Thyroid gland (tissue), 4 donors: ENCODE results near the gene ZCCHC12. TPM values are rescaled to one million over a fixed set of nuclear protein-coding genes. Genes with fewer than 3 reads are reported as not detected.

Experiments used
- DNase-seq, 2 donors: peaks; one replicate each; pipeline ENCODE4 v3.0.0-alpha.2; 2019
- H3K27ac ChIP-seq, 3 donors: fragments of 200-600 bp; sonication (generic); 1 replicate in 2 of 3; 2 replicates in 1 of 3; pipeline ENCODE4 v1.5.1; 2016 to 2019; ENCODE audit warnings: mild to moderate bottlenecking in 1 of 3, moderate library complexity in 1 of 3
- H3K27me3 ChIP-seq: fragments of 200-600 bp; sonication (generic); one replicate; pipeline ENCODE4 v1.5.1; 2019
- H3K36me3 ChIP-seq, 2 donors: fragments of 200-600 bp; sonication (generic); one replicate each; pipeline ENCODE4 v1.5.1; 2016 to 2019
- H3K4me1 ChIP-seq, 2 donors: fragments of 200-600 bp; sonication (generic); one replicate each; pipeline ENCODE4 v1.5.1; 2017 to 2019
- H3K4me3 ChIP-seq, 3 donors: fragments of 200-600 bp; sonication (generic); replicated peaks in 1 of 3; 1 replicate in 2 of 3; 2 replicates in 1 of 3; pipeline ENCODE4 v1.5.1; 2016; ENCODE audit warnings: mild to moderate bottlenecking in 1 of 3
- H3K9me3 ChIP-seq: fragments of 200-600 bp; sonication (generic); one replicate; pipeline ENCODE4 v1.5.1; 2017
- POLR2A ChIP-seq, 2 donors: fragments of 450-650 bp; IDR thresholded peaks; one replicate each; pipeline ENCODE4 v1.6.1; 2017; ENCODE audit warnings: antibody characterized with exemption in 2 of 2, mild to moderate bottlenecking in 2 of 2, moderate library complexity in 1 of 2
- WGBS, 2 donors: methylation state at CpG; one replicate each; pipeline ENCODE4 v1.1.5; 2017; 5-methylcytosine and 5-hydroxymethylcytosine counted together
- intact Hi-C: fragments of 100-400 bp; cut with DNase I; formaldehyde crosslinking; loops from one replicate; pipeline ENCODE4 v1.15.1; 2023
- total RNA-seq, 4 donors: library from RNA; depleted of rRNA; stranded (reverse); fragments of >200 nt; gene quantifications; one replicate each; pipeline ENCODE4 v1.2.3, GENCODE V29; 2016
- TF ChIP-seq, protein P1 (sequence below), 6 experiments: fragments of 200-600 bp in 3 of 6; fragments of 450-650 bp in 3 of 6; sonication (generic) in 3 of 6; IDR thresholded peaks; one replicate each; pipeline ENCODE4 v1.5.1; 2016 to 2019; ENCODE audit warnings: antibody characterized with exemption in 6 of 6, mild to moderate bottlenecking in 2 of 6, inconsistent platforms in 1 of 6, moderate library complexity in 1 of 6

Gene ZCCHC12
- total RNA-seq, 4 donors from 2014 or later: 1.2 to 40.9 (median 10.7) TPM

DNA sequence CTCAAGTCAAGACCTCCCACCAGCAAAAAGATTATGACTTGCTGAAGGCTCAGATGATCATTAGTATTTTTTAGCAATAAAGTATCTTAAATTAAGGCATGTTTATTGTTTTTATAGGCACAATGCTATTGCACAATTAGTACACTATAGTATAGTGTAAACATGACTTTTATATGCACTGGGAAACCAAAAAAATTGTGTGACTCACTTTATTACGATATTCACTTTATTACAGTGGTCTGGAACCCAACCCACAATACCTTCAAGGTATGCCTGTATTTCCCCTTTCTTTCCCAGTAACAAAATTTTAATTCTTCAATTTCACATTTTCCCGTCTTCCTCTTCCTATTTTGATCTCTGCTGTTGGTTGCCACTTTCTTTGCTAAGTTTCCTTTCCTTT lies 37.7 kb downstream of the ZCCHC12 start:
- no peak for DNase-seq
- Histone ChIP-seq H3K27ac (no peak overlapping the region), H3K4me3 (no peak overlapping the region), H3K9me3 (no peaks in the 10 kb centered on the region), H3K27me3 (no peaks in the 10 kb centered on the region), H3K36me3 (no peaks in the 10 kb centered on the region), H3K4me1 (no peaks in the 10 kb centered on the region)
- WGBS, 2 donors: 96% methylated on average over 2 of the region's 2 CpGs
- intact Hi-C loops: no loop called here
- TF ChIP-seq POLR2A (IDR thresholded peaks at IDR 0.05): no peak
- TF ChIP-seq, protein P1, sequence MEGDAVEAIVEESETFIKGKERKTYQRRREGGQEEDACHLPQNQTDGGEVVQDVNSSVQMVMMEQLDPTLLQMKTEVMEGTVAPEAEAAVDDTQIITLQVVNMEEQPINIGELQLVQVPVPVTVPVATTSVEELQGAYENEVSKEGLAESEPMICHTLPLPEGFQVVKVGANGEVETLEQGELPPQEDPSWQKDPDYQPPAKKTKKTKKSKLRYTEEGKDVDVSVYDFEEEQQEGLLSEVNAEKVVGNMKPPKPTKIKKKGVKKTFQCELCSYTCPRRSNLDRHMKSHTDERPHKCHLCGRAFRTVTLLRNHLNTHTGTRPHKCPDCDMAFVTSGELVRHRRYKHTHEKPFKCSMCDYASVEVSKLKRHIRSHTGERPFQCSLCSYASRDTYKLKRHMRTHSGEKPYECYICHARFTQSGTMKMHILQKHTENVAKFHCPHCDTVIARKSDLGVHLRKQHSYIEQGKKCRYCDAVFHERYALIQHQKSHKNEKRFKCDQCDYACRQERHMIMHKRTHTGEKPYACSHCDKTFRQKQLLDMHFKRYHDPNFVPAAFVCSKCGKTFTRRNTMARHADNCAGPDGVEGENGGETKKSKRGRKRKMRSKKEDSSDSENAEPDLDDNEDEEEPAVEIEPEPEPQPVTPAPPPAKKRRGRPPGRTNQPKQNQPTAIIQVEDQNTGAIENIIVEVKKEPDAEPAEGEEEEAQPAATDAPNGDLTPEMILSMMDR (IDR thresholded peaks at IDR 0.05): no peak

DNA sequence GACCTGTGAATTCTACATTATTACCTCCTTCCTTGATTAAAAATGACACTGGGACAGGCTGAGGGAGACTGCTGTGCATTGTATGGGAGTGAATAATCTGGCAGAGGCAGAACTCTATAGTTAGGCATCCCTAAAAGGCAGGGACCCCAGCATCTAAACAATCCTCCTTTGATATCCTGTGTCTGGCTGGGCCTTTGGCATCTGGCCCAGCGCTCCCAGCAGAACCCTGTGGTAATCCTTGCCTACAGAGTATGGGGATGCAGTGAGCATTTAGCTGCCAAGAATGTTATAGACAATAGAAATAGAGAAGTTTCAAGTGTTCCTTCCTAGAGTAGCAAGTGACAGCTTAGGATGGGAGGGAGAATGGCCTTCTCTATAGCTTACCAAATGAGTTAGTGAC lies 38.5 kb downstream of the ZCCHC12 start:
- Histone ChIP-seq H3K36me3 (no peaks in the 10 kb centered on the region), H3K27me3 (no peaks in the 10 kb centered on the region), H3K27ac (no peak overlapping the region), H3K9me3 (no peaks in the 10 kb centered on the region), H3K4me1 (no peaks in the 10 kb centered on the region), H3K4me3 (no peak overlapping the region)
- DNase-seq: no peak
- intact Hi-C loops: no loop called here
- WGBS, 2 donors: 80% methylated on average over 1 of the region's 1 CpG; no CpG with 5 or more reads in 1 of the 2 donors
- no peak for TF ChIP-seq POLR2A (IDR thresholded peaks at IDR 0.05)
- TF ChIP-seq, protein P1 (IDR thresholded peaks at IDR 0.05): no peak

DNA sequence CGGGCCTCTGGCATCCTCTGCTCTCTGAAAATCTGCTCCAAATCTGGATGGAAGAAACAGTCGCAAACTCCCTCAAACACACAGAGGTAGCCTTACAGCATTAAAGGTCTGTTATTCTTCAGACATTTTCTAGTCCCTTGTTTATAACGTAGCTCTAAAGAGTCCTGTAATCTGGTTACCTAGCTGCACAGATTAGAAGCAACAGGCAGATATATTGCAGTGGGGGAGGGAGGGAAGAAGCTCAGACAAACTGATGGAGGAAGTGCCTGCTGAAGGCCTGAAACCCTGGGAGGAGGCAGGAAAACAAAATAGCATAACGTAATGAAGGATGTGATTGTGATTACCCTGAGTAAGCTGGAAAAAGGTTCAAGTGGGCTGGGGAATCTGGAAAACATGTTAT lies 39.4 kb downstream of the ZCCHC12 start:
- TF ChIP-seq POLR2A (IDR thresholded peaks at IDR 0.05): no peak
- TF ChIP-seq, protein P1 (IDR thresholded peaks at IDR 0.05): no peak
- intact Hi-C loops: no loop called here
- WGBS, 2 donors: 70 to 78% methylated on average over 4 of the region's 4 CpGs

DNA sequence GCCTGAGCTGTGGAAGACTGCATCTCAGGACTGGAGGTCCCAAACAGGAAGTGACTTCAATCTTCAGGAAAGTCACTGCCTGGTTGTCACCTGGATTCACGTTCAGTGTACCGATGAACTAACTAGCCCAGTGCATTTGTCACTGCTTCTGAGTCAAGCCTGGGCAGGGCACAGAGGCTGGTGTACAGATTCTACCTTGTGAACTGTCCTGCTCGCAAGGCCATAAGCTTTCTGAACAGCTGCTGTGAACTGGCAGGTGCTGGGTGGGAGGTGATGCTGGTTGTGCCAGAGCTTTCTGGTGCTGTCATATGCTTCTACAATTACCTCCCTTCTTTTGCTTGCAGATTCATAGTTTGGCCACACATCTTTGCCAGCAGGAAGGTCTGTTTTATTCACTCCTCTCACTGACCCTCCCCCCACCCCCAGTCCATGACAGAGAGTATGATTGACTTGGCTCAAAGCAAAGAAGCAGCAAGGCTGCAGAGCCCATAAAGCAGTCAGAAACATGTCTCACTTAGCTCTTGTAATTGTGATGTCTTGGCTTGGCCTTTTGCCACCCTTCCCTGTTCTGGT lies 40.5 kb downstream of the ZCCHC12 start:
- Histone ChIP-seq H3K4me1 (no peaks in the 10 kb centered on the region), H3K36me3 (no peaks in the 10 kb centered on the region), H3K4me3 (no peak overlapping the region), H3K27ac (no peak overlapping the region), H3K27me3 (no peaks in the 10 kb centered on the region), H3K9me3 (no peaks in the 10 kb centered on the region)
- no peak for DNase-seq
- TF ChIP-seq, protein P1 (IDR thresholded peaks at IDR 0.05): no peak
- TF ChIP-seq POLR2A (IDR thresholded peaks at IDR 0.05): no peak
- intact Hi-C loops: no loop called here
- 100% methylated on average over 3 of the region's 3 CpGs; no CpG with 5 or more reads in 1 of the 2 donors for WGBS, 2 donors

More for the DNA sequence above, 39.4 kb downstream of the ZCCHC12 start:
- Histone ChIP-seq H3K36me3 (no peaks in the 10 kb centered on the region), H3K4me3 (no peak overlapping the region), H3K4me1 (no peaks in the 10 kb centered on the region), H3K27me3 (no peaks in the 10 kb centered on the region), H3K9me3 (no peaks in the 10 kb centered on the region), H3K27ac (no peak overlapping the region)
- DNase-seq: no peak

DNA sequence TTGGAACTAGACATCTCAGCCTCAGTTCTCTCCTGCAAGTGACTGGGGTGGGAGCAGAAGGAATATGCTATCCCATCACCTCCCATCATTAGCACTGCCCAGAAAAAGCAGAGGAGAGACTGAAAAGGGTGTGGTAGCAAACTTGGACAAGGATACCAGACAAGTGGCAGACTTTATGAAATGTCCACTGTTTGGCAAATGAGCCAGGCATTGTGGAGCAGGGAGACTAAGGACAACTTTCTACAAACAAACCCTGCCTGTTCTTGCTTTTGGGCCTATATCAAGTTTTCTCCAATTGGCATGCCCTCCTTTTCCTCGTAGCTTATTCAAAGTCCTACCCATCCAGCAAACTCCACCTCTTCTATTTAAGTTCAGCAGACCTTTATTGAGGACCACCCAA lies 41.6 kb downstream of the ZCCHC12 start:
- intact Hi-C loops: no loop called here
- Histone ChIP-seq H3K4me1 (no peaks in the 10 kb centered on the region), H3K36me3 (no peaks in the 10 kb centered on the region), H3K4me3 (no peak overlapping the region), H3K9me3 (no peaks in the 10 kb centered on the region), H3K27me3 (no peaks in the 10 kb centered on the region), H3K27ac (no peak overlapping the region)
- TF ChIP-seq, protein P1 (IDR thresholded peaks at IDR 0.05): no peak
- TF ChIP-seq POLR2A (IDR thresholded peaks at IDR 0.05): no peak
- WGBS, 2 donors: 31 to 67% methylated on average over 1 of the region's 1 CpG
- no peak for DNase-seq
